Lower leg skin (tissue), 4 donors: ENCODE data around the gene FBXO41. TPM values are rescaled to one million over a fixed set of nuclear protein-coding genes. Genes with fewer than 3 reads are reported as not detected.

ENCODE experiments used
- DNase-seq, 2 donors: peaks; one replicate each; pipeline ENCODE4 v3.0.0-alpha.2; 2019; ENCODE audit warnings: low spot score in 2 of 2
- H3K4me3 ChIP-seq: fragments of 200-600 bp; sonication (generic); 2 replicates; pipeline ENCODE4 v1.5.1; 2017; ENCODE audit warnings: mild to moderate bottlenecking, low read depth; ENCODE audit not compliant: poor library complexity, severe bottlenecking
- POLR2A ChIP-seq, 2 donors: fragments of 450-650 bp; IDR thresholded peaks; one replicate each; pipeline ENCODE4 v1.6.1; 2016 to 2017; ENCODE audit warnings: antibody characterized with exemption in 2 of 2, mild to moderate bottlenecking in 1 of 2, moderate library complexity in 1 of 2
- WGBS, 2 donors: methylation state at CpG; one replicate each; pipeline ENCODE4 v1.1.5; 2018; 5-methylcytosine and 5-hydroxymethylcytosine counted together
- intact Hi-C: fragments of 100-400 bp; cut with DNase I; formaldehyde crosslinking; loops from one replicate; pipeline ENCODE4 v1.15.0; 2023; ENCODE audit warnings: low total_unique reads
- total RNA-seq, 4 donors: library from RNA; depleted of rRNA; stranded (reverse); fragments of >200 nt; gene quantifications; one replicate each; pipeline ENCODE4 v1.1.0, GENCODE V29; 2016
- TF ChIP-seq, protein P1 (sequence below), 3 donors: fragments of 450-650 bp; IDR thresholded peaks; one replicate each; pipeline ENCODE4 v1.5.1; 2016; ENCODE audit warnings: antibody characterized with exemption in 3 of 3, mild to moderate bottlenecking in 3 of 3, moderate library complexity in 2 of 3

The FBXO41 gene
- total RNA-seq, 4 donors from 2014 or later: 2.9 to 4.1 (median 3.3) TPM

DNA sequence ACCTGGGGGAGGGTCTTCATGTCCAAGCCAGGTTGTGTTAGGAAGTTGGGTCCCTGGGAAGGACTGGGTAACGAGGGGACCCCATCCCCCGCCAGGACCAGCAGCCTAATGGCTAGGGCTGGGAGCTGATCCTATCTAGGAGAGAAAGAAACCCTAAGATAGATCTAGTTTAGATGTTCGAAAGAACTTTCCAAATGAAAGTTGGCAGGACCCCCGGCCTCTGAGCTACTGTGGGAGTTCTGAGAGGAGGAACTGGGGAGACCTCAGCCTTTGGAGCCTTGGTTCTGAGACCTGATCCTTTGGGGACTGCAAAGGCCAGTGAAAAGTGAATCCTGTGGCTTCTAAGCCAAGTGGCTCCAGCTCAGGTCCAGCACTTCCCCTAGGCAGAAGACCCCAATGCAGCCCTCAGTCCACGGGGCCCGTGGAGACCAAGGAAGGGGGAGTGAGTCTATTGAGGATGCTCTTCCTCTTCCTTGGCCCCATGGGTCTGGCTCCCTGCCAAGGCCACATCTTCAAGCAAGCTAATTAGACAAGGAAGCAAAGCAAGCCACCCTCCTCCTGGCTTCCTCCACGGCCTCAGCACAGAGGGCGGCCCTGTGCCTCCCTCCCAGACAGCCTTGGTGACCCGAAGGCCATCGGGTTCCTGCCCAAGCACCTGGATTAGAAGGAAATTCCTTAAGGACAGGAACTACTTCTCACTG lies 26.7 kb downstream of the FBXO41 start:
- intact Hi-C loops: no loop called here
- no peak overlapping the region for H3K4me3 ChIP-seq
- TF ChIP-seq, protein P1, sequence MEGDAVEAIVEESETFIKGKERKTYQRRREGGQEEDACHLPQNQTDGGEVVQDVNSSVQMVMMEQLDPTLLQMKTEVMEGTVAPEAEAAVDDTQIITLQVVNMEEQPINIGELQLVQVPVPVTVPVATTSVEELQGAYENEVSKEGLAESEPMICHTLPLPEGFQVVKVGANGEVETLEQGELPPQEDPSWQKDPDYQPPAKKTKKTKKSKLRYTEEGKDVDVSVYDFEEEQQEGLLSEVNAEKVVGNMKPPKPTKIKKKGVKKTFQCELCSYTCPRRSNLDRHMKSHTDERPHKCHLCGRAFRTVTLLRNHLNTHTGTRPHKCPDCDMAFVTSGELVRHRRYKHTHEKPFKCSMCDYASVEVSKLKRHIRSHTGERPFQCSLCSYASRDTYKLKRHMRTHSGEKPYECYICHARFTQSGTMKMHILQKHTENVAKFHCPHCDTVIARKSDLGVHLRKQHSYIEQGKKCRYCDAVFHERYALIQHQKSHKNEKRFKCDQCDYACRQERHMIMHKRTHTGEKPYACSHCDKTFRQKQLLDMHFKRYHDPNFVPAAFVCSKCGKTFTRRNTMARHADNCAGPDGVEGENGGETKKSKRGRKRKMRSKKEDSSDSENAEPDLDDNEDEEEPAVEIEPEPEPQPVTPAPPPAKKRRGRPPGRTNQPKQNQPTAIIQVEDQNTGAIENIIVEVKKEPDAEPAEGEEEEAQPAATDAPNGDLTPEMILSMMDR (IDR thresholded peaks at IDR 0.05): no peak
- no peak for TF ChIP-seq POLR2A (IDR thresholded peaks at IDR 0.05)
- DNase-seq: peak in 1 of 2 donors; percentile 86
- 68 to 73% methylated on average over 10 of the region's 10 CpGs for WGBS, 2 donors

DNA sequence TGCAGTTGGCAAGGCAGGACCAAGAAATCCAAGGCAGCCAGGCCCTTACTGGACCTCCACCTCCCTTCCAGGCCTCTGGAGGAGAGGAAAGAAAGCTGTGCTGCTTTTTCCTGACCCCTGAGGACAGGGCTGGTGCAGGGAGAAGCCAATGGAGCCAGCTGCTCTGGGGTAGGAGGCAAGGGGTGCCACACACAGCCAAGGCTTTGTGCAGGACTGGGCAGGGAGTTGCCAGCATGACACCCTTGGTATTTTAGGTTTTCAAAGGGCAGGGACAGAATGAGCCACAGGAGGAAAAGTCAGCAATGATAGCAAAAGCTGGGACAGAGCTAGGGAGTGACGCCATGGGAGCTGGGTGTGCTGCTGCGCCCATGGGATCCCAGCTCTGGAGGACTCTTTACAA lies 27.3 kb downstream of the FBXO41 start:
- intact Hi-C loops: no loop called here
- 96 to 97% methylated on average over 2 of the region's 2 CpGs for WGBS, 2 donors
- TF ChIP-seq POLR2A (IDR thresholded peaks at IDR 0.05): no peak
- TF ChIP-seq, protein P1 (IDR thresholded peaks at IDR 0.05): no peak
- no peak overlapping the region for H3K4me3 ChIP-seq
- DNase-seq: peak in 1 of 2 donors; percentile 61

DNA sequence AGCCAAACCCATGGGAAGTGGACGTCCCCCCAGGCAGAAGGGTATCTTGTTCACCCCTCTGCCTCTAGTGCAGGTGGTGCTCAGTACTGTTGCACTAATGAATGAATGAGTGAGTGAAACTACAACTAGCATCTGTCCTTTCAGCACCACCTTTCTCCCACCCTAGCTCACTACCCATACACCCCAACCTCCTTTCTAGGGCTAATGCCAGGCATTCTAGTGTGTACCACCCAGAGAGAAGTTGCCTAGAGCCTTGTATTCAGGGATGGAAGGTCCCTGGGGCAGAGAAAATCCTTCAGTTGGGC lies 27.7 kb downstream of the FBXO41 start:
- intact Hi-C loops: no loop called here
- TF ChIP-seq, protein P1 (IDR thresholded peaks at IDR 0.05): no peak
- no peak for TF ChIP-seq POLR2A (IDR thresholded peaks at IDR 0.05)
- WGBS, 2 donors: 40 to 86% methylated on average over 1 of the region's 1 CpG
- no peak for DNase-seq
- H3K4me3 ChIP-seq: no peak overlapping the region

DNA sequence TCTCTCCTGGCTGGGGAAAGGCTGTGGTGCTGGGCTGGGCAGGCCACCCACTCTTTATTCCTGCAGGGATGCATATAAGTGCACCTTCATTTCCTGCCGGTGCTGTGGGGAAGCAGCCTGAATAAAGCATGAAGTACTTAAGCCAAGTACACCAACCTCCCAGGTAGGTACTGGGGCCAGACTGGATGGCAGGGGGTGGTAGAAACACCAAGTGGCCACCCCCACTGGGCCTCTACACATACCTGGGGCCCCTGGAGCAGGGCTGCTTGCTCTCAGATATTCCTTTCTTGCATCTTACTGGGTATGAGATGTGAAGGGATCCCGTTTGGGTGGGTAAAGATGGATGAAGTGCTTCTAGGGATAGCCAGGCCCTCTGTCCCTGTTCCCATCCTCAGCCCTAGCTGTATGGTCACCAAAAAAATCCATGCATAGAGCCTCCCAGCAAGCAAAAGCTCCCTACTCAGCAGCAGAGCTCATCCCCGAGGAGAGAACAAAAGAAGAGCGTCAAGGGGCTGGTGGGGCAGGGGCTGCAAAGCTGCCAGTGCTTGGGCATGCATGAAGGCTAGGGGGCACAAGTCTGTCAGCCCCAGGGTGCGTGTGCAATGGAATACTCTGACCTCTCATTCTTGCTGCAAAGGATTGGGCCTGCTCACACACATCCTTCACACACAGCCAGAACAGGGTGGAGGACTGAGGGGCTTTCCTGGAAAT lies 28.2 kb downstream of the FBXO41 start:
- WGBS, 2 donors: 68 to 72% methylated on average over 5 of the region's 5 CpGs
- H3K4me3 ChIP-seq: no peak overlapping the region
- intact Hi-C loops: no loop called here
- peak in 1 of 2 donors; percentile 76 for DNase-seq
- TF ChIP-seq, protein P1 (IDR thresholded peaks at IDR 0.05): no peak
- no peak for TF ChIP-seq POLR2A (IDR thresholded peaks at IDR 0.05)

DNA sequence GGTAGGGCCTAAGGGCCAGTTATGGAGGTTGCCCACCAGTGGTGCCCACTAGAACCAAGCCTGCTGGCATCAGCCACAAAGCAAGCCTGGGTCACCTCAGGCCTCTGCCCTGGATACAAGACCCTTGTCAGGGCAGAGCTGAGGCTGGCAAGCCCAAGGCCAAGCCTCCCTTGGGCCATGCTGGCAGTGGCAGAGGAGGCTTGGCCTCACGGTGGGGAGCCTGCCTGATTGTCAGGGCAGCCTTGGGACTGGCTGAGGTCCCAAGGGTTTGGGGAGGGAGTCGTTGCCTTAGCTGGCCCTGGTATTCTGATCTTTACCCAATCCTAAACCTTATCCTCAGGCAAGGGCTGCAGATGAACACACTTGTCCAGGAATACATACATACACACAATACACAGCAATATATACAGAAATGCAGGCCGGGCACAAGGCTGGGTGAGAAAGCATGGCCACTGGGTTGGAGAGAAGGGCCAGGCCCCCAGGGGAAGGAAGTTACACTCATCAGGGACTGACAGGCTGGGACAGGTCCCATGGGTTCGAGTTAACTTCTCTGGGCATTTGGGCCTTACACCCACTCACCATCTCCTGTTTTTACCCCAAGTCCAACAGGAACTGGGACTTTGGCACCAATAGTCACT lies 29.2 kb downstream of the FBXO41 start:
- no peak overlapping the region for H3K4me3 ChIP-seq
- TF ChIP-seq POLR2A (IDR thresholded peaks at IDR 0.05): no peak
- TF ChIP-seq, protein P1 (IDR thresholded peaks at IDR 0.05): no peak
- intact Hi-C loops: no loop called here
- peak in 1 of 2 donors; percentile 70 for DNase-seq
- WGBS, 2 donors: 43 to 49% methylated on average over 4 of the region's 4 CpGs
